HCT116 (cell line): ENCODE results near the gene PDCD6IP. TPM values are rescaled to one million over a fixed set of nuclear protein-coding genes. Genes with fewer than 3 reads are reported as not detected.

ENCODE experiments used
- ATAC-seq: fragments of 200-7000 bp; cut with Tn5 transposase; 2 replicates; pipeline ENCODE4 v1.9.1; 2020; ENCODE audit warnings: mild to moderate bottlenecking, moderate library complexity
- BruUV-seq: library from RNA; stranded (reverse); fragments of 400-500 nt; replicated peaks from 2 replicates; lab custom pipeline; 2021; lab: Mats Ljungman, UMichigan
- CTCF ChIA-PET: fragments of 300-600 bp; sonication (Branson Sonifier 250); formaldehyde crosslinking; loops from one replicate; lab custom pipeline; 2021; ENCODE audit warnings: antibody characterized with exemption; lab: Charles Lee
- POLR2A ChIA-PET: fragments of 300-600, 350-600 bp; sonication (Branson Sonifier 250); formaldehyde crosslinking; loops from one replicate; lab custom pipeline; 2021; ENCODE audit warnings: antibody characterized with exemption; lab: Charles Lee
- RAD21 ChIA-PET, 2 experiments: fragments of 300-600 bp; sonication (Branson Sonifier 250); formaldehyde crosslinking; loops; one replicate each; lab custom pipeline; 2023; ENCODE audit warnings: low total read pairs in 2 of 2; ENCODE audit not compliant: uncharacterized antibody in 2 of 2, unreplicated experiment in 2 of 2, low non-redundant PET in 1 of 2; lab: Charles Lee
- DNase-seq: peaks from one replicate; pipeline ENCODE4 v3.0.0-alpha.2; 2010; ENCODE audit warnings: low read depth, low spot score
- H2AFZ ChIP-seq: fragments of 200-600 bp; shearing (Covaris generic), sonication (generic); 2 replicates; pipeline ENCODE4 v1.6.1; 2017; ENCODE audit warnings: low read depth, mixed run types, mixed read lengths, antibody characterized with exemption, low read length; ENCODE audit not compliant: poor library complexity, severe bottlenecking
- H3K27ac ChIP-seq: 2 replicates; pipeline ENCODE4 v1.5.1; 2012; ENCODE audit warnings: low read depth, low read length
- H3K27me3 ChIP-seq: fragments of 200-600 bp; sonication (generic); 2 replicates; pipeline ENCODE4 v1.6.1; 2016; ENCODE audit warnings: mixed run types, low read length, mixed read lengths; ENCODE audit not compliant: insufficient read depth
- H3K36me3 ChIP-seq, 2 experiments: fragments of 200-500 bp in 1 of 2; fragments of 200-600 bp in 1 of 2; sonication (Bioruptor generic) in 1 of 2; sonication (generic) in 1 of 2; 2 replicates each; pipeline versions ENCODE4 v1.5.1 to v1.6.1; 2014 to 2016; ENCODE audit warnings: low read length in 2 of 2, inconsistent platforms in 1 of 2, mixed read lengths in 1 of 2, mixed run types in 1 of 2; ENCODE audit not compliant: insufficient read depth in 2 of 2, control insufficient read depth in 1 of 2
- H3K4me1 ChIP-seq, 2 experiments: fragments of 200-600 bp in 1 of 2; sonication (generic) in 1 of 2; 2 replicates each; pipeline versions ENCODE4 v1.5.1 to v1.6.1; 2012 to 2017; ENCODE audit warnings: low read length in 2 of 2, inconsistent platforms in 1 of 2, mild to moderate bottlenecking in 1 of 2, mixed read lengths in 1 of 2, mixed run types in 1 of 2, moderate library complexity in 1 of 2; ENCODE audit not compliant: insufficient read depth in 2 of 2, control insufficient read depth in 1 of 2
- H3K4me2 ChIP-seq: fragments of 200-600 bp; sonication (generic); 2 replicates; pipeline ENCODE4 v1.6.1; 2017; ENCODE audit warnings: mixed run types, low read length, mixed read lengths
- H3K4me3 ChIP-seq, 2 experiments: fragments of 200-600 bp in 1 of 2; sonication (generic) in 1 of 2; replicated peaks in 1 of 2; 2 replicates each; pipeline ENCODE4 v1.5.1; 2011 to 2016; ENCODE audit warnings: low read length in 2 of 2, control low read depth in 1 of 2, low read depth in 1 of 2, mild to moderate bottlenecking in 1 of 2, mixed read lengths in 1 of 2, mixed run types in 1 of 2
- H3K79me2 ChIP-seq: fragments of 200-600 bp; sonication (generic); 2 replicates; pipeline ENCODE4 v1.6.1; 2017; ENCODE audit warnings: mild to moderate bottlenecking, mixed run types, low read length, moderate library complexity, mixed read lengths; ENCODE audit not compliant: insufficient read depth
- H3K9ac ChIP-seq: fragments of 200-600 bp; sonication (generic); 2 replicates; pipeline ENCODE4 v1.6.1; 2016; ENCODE audit warnings: low read length, mixed read lengths
- H3K9me2 ChIP-seq: fragments of 200-600 bp; sonication (generic), shearing (Covaris generic); 2 replicates; pipeline ENCODE4 v1.6.1; 2017; ENCODE audit warnings: mixed run types, mild to moderate bottlenecking, moderate library complexity; ENCODE audit not compliant: insufficient read depth
- H3K9me3 ChIP-seq, 2 experiments: fragments of 200-500 bp in 1 of 2; fragments of 200-600 bp in 1 of 2; sonication (Bioruptor generic) in 1 of 2; sonication (generic) in 1 of 2; 2 replicates each; pipeline ENCODE4 v1.6.1; 2014 to 2017; ENCODE audit warnings: low read length in 2 of 2, mixed read lengths in 2 of 2, inconsistent platforms in 1 of 2, low read depth in 1 of 2, mild to moderate bottlenecking in 1 of 2, mixed run types in 1 of 2, moderate library complexity in 1 of 2; ENCODE audit not compliant: control insufficient read depth in 1 of 2, insufficient read depth in 1 of 2
- H4K20me1 ChIP-seq: fragments of 200-600 bp; sonication (generic), shearing (Covaris generic); 2 replicates; pipeline ENCODE4 v1.6.1; 2017; ENCODE audit warnings: mixed run types, mild to moderate bottlenecking, moderate library complexity; ENCODE audit not compliant: insufficient read depth
- CEBPB ChIP-seq: IDR thresholded peaks from 2 replicates; pipeline ENCODE4 v1.6.1; 2012; ENCODE audit warnings: low read depth
- FOSL1 ChIP-seq: IDR thresholded peaks from 2 replicates; pipeline ENCODE4 v1.6.1; 2012; ENCODE audit warnings: low read depth
- POLR2A ChIP-seq: IDR thresholded peaks from 2 replicates; pipeline ENCODE4 v1.7.0; 2011; ENCODE audit warnings: borderline replicate concordance; ENCODE audit not compliant: insufficient read depth, insufficient read length; ENCODE audit errors: extremely low read depth
- RAD21 ChIP-seq: IDR thresholded peaks from 2 replicates; pipeline ENCODE4 v1.6.1; 2012; ENCODE audit warnings: low read depth, mild to moderate bottlenecking
- SIN3A ChIP-seq: IDR thresholded peaks from 2 replicates; pipeline ENCODE4 v1.6.1; 2012; ENCODE audit warnings: low read depth
- YY1 ChIP-seq: IDR thresholded peaks from 2 replicates; pipeline ENCODE4 v1.6.1; 2011; ENCODE audit warnings: low read length, low read depth, moderate library complexity, mild to moderate bottlenecking; ENCODE audit not compliant: insufficient replicate concordance; ENCODE audit errors: extremely low read depth
- ZFX ChIP-seq: fragments of 450-650 bp; IDR thresholded peaks from 2 replicates; pipeline ENCODE4 v1.6.1; 2017
- ZNF274 ChIP-seq: fragments of 200-500 bp; sonication (Bioruptor generic); IDR thresholded peaks from 2 replicates; pipeline ENCODE4 v1.6.1; 2014; ENCODE audit warnings: mild to moderate bottlenecking, low read depth, low read length, inconsistent platforms
- intact Hi-C: fragments of 100-400 bp; cut with micrococcal nuclease; formaldehyde crosslinking; loops from 2 replicates; pipeline ENCODE4 v1.10.0; 2022
- total RNA-seq: library from RNA; stranded (reverse); gene quantifications from one replicate; pipeline ENCODE4 v1.2.1, GENCODE V29; 2021; ENCODE audit not compliant: unreplicated experiment
- TF ChIP-seq, protein P1 (sequence below): IDR thresholded peaks from 2 replicates; pipeline ENCODE4 v1.6.1; 2012
- TF ChIP-seq, protein P2 (sequence below): IDR thresholded peaks from 2 replicates; pipeline ENCODE4 v1.6.1; 2012; ENCODE audit warnings: low read depth
- TF ChIP-seq, protein P3 (sequence below), 3 experiments: fragments of 200-600 bp in 1 of 3; sonication (generic) in 1 of 3; IDR thresholded peaks in 2 of 3; conservative IDR thresholded peaks in 1 of 3; 2 replicates each; pipeline ENCODE4 v1.5.1; 2012 to 2017; ENCODE audit warnings: low read depth in 2 of 3, low read length in 2 of 3, antibody characterized with exemption in 1 of 3, borderline replicate concordance in 1 of 3, control low read depth in 1 of 3, mild to moderate bottlenecking in 1 of 3, mixed read lengths in 1 of 3, mixed run types in 1 of 3, moderate library complexity in 1 of 3; ENCODE audit not compliant: insufficient read depth in 1 of 3

PDCD6IP gene
- total RNA-seq, 1 experiment from 2014 or later, result 241 TPM

DNA sequence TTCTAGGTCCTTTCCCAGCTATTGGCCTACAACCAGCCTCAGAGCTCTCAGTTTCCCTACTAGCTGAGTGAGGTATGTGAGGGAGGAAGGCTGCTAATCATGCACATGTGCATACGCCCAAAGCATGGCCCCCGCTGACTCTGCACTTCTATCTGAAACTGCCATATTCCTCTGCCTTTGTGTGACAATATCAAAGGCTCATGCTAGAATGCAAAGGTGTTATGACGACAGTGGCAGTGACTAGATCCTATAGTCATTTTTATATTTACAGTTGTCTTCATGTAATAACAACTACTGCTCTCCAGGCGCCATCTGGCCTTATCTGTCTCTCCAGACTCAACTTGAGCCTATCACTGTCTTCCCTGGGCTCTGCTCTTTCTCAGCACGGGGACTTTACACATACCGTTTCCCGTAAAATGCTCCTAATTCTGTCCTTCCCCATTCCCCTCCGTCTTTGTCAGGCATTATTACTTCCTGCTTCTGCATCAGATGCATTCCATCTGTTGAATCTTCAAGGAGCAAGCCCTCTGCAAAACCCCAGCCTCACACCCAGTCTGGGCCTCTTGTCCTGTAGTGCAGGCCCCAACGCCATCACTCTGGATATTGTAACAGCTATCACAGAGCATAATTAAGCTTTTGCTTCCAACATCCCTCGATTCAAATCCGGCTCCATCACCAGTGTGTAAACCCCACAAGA is 102.5 kb downstream of the PDCD6IP start:
- Histone ChIP-seq H2AFZ (no peak overlapping the region), H3K4me2 (no peak overlapping the region), H3K36me3 (no peaks in the 10 kb centered on the region), H3K9me3 (no peaks in the 10 kb centered on the region), H3K79me2 (no peaks in the 10 kb centered on the region), H4K20me1 (no peaks in the 10 kb centered on the region), H3K9ac (no peak overlapping the region), H3K4me1 (no peaks in the 10 kb centered on the region), H3K27ac (no peak overlapping the region), H3K4me3 (no peak overlapping the region), H3K27me3 (no peaks in the 10 kb centered on the region), H3K9me2 (no peaks in the 10 kb centered on the region)
- TF ChIP-seq, protein P1, sequence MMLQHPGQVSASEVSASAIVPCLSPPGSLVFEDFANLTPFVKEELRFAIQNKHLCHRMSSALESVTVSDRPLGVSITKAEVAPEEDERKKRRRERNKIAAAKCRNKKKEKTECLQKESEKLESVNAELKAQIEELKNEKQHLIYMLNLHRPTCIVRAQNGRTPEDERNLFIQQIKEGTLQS, result no peak
- no peak for TF ChIP-seq SIN3A
- ATAC-seq (no peak), DNase-seq (no peak)
- ChIA-PET RAD21 (no interaction called here), CTCF (no interaction called here), POLR2A (no interaction called here)
- BruUV-seq, result no TSS peak
- intact Hi-C loops, result no loop called here

DNA sequence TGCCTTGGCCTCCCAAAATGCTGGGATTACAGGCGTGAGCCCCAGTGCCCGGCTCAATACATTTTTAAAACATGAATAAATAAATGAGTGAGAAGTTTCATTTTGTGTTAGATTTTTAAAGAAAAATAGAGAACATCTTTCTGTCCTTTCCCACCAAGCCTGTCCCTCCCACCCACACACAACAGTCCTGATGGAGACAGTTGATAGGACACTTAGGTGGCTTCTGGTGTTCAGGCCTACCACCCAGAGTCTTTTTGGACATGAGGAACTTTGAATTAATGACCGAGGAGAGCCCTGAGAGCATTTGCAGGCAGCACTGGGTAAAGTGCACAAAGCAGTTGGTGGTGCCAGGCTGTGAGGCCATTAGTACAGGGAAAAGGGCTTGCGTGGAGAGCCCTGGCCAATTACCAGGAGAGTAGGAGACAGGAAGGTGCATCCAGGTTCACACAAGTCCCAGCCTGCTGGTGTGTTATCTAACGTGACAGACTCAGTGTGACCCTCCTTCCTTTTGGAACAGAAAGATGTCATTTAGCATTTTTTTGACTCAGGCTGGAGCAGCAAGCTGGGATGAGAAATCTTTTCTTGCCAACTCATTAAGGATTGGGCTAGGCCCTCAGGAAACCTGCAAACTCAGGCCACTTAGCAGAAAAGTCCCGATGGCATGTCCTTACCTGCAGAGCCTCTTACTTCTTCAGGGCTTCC is 103.6 kb downstream of the PDCD6IP start:
- no peak overlapping the region for H3K27ac ChIP-seq
- CTCF ChIA-PET, result no interaction called here
- H3K9ac ChIP-seq, result no peak overlapping the region
- H3K36me3 ChIP-seq, result no peaks in the 10 kb centered on the region
- TF ChIP-seq CEBPB (no peak), ZNF274 (no peak), ZFX (no peak), FOSL1 (no peak), RAD21 (no peak), YY1 (no peak), POLR2A (no peak)
- TF ChIP-seq, protein P2, sequence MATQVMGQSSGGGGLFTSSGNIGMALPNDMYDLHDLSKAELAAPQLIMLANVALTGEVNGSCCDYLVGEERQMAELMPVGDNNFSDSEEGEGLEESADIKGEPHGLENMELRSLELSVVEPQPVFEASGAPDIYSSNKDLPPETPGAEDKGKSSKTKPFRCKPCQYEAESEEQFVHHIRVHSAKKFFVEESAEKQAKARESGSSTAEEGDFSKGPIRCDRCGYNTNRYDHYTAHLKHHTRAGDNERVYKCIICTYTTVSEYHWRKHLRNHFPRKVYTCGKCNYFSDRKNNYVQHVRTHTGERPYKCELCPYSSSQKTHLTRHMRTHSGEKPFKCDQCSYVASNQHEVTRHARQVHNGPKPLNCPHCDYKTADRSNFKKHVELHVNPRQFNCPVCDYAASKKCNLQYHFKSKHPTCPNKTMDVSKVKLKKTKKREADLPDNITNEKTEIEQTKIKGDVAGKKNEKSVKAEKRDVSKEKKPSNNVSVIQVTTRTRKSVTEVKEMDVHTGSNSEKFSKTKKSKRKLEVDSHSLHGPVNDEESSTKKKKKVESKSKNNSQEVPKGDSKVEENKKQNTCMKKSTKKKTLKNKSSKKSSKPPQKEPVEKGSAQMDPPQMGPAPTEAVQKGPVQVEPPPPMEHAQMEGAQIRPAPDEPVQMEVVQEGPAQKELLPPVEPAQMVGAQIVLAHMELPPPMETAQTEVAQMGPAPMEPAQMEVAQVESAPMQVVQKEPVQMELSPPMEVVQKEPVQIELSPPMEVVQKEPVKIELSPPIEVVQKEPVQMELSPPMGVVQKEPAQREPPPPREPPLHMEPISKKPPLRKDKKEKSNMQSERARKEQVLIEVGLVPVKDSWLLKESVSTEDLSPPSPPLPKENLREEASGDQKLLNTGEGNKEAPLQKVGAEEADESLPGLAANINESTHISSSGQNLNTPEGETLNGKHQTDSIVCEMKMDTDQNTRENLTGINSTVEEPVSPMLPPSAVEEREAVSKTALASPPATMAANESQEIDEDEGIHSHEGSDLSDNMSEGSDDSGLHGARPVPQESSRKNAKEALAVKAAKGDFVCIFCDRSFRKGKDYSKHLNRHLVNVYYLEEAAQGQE, result no peak
- TF ChIP-seq, protein P3, sequence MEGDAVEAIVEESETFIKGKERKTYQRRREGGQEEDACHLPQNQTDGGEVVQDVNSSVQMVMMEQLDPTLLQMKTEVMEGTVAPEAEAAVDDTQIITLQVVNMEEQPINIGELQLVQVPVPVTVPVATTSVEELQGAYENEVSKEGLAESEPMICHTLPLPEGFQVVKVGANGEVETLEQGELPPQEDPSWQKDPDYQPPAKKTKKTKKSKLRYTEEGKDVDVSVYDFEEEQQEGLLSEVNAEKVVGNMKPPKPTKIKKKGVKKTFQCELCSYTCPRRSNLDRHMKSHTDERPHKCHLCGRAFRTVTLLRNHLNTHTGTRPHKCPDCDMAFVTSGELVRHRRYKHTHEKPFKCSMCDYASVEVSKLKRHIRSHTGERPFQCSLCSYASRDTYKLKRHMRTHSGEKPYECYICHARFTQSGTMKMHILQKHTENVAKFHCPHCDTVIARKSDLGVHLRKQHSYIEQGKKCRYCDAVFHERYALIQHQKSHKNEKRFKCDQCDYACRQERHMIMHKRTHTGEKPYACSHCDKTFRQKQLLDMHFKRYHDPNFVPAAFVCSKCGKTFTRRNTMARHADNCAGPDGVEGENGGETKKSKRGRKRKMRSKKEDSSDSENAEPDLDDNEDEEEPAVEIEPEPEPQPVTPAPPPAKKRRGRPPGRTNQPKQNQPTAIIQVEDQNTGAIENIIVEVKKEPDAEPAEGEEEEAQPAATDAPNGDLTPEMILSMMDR (IDR thresholded peaks at IDR 0.05 in 2 of 3, conservative IDR thresholded peaks at IDR 0.05 in 1 of 3; ENCODE audit: borderline replicate concordance in 1 of 3, insufficient read depth in 1 of 3, low read depth in 2 of 3, low read length in 2 of 3), result no peak
- H3K4me1 ChIP-seq, result no peaks in the 10 kb centered on the region
- no peaks in the 10 kb centered on the region for H4K20me1 ChIP-seq
- ATAC-seq (no peak), DNase-seq (no peak)
- H3K4me3 ChIP-seq, result no peak overlapping the region
- POLR2A ChIA-PET, result no interaction called here
- H3K9me2 ChIP-seq, result no peaks in the 10 kb centered on the region
- no peaks in the 10 kb centered on the region for H3K9me3 ChIP-seq
- H2AFZ ChIP-seq, result no peak overlapping the region
- no TSS peak for BruUV-seq
- H3K4me2 ChIP-seq, result no peak overlapping the region
- intact Hi-C loops, result no loop called here
- H3K79me2 ChIP-seq, result no peaks in the 10 kb centered on the region
- RAD21 ChIA-PET, result no interaction called here
- no peaks in the 10 kb centered on the region for H3K27me3 ChIP-seq
